ENCODE data around the gene PRRC2B. TPM values are rescaled to one million over a fixed set of nuclear protein-coding genes. Genes with fewer than 3 reads are reported as not detected.
A peak's percentile ranks its signal among the peaks of the same experiment; 100 is the strongest.

The PRRC2B gene
- total RNA-seq, 2 experiments from 2014 or later = 281 to 303 TPM

DNA sequence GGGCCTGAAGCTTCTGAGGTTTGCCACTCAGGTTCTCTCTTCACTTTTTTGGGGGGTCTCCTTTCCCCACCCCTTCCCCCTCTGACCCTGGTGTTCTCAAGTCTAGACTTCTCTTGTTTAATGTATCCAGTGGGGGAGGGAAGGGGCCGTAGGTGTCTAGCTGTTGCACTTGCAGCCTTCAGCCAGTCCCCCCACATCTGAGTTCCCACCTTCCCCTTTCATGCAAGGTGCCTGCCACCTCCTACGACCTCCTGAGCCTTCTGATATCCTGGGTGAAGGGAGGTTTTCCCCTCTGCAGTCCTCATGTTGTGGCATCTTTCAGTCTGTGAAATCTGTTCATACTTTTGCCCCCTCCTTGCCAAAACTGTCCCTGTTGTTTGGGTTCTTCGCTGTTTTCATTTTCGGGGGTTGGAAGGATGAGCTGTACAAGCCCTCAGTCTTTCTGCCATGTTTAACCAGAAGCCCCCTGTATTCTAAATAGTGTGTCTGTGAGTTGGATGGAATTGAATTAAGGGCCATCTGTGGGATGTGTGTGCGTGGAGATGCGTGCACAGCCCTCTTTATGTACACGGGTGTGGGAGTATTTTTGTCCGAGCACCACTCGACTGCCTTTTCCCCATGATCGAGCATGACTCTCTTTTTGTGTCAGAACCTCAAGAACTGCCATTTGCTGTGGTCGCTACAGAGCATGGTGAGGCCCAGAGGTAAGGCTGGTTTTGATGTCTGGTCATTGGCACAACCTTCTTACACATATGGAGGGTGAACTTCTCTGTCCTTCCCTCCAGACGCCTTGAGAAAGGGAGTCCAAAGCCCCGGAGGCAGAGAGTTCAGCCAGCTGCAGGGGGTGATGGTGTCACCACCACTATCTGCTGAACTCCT lies 23.6 kb downstream of the PRRC2B start:
- Mint-ChIP-seq H3K27me3 (no peaks in the 10 kb centered on the region), H3K4me1 (peaks cover 95% of the 10 kb centered on the region), H3K9me3 (no peaks in the 10 kb centered on the region), H3K36me3 (ENCODE audit: low read depth) (peaks cover 58% of the 10 kb centered on the region), H3K27ac (peak overlapping the region; percentile 85), H3K4me3 (peak overlapping the region; percentile 59)
- ChIA-PET CTCF (interaction anchor here (0.8 to 2.1 kb wide), 3 partner anchors 11 to 21 kb away, joined by 3 to 8 read pairs (median 3); no protein-coding TSS in a partner anchor), POLR2A (no interaction called here)
- no peak for DNase-seq

DNA sequence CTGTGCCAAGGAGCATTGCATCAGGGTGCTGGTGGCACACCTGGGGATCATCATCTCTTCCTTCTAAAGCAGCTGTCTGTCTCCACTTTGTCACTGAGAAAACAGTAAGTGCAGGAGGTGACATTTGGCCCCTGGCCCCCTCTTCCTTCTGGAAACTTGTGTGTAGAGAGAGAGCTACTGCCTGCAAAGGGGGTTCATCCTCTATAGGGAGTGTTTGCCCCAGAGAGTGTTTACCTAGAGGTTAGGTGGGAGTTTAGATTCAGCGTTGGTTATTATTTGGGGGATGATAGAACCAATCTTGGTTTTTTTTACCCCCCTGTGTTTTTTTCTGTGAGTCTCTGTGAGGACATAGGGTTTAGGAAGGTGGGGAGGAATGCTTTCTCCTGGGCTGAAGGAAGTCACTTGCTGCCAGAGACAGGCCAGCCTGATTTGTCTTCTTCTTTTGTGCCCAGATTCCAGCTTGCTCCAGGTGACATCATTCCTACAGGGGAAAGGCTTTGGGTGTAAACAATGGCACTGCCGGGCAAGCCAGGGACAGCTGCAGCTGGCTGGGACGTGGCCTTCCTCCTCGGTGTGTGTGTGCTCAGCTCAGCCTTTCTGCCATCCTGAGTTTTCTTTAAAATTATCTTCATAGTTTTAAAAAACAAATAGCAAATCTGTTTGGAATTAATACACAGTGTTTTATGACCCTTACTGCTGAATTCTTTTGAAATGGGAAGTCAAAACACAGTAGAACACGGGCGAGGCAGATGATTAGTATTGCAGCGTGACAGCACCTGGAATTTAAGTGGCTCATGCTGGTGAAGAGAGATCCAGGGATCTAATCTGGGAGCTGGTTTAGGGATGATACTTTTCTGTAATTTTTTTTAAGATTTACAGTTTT lies 24.5 kb downstream of the PRRC2B start:
- H3K27ac Mint-ChIP-seq = peak overlapping the region; percentile 85
- no peaks in the 10 kb centered on the region for H3K9me3 Mint-ChIP-seq
- H3K36me3 Mint-ChIP-seq (ENCODE audit: low read depth) = peaks cover 61% of the 10 kb centered on the region
- H3K4me3 Mint-ChIP-seq = peak overlapping the region; percentile 59
- CTCF ChIA-PET = interaction anchor here (0.8 to 2.1 kb wide), 4 partner anchors 10 to 20 kb away, joined by 3 to 8 read pairs (median 3); no protein-coding TSS in a partner anchor
- POLR2A ChIA-PET = no interaction called here
- peaks cover 98% of the 10 kb centered on the region for H3K4me1 Mint-ChIP-seq
- DNase-seq = no peak
- H3K27me3 Mint-ChIP-seq = no peaks in the 10 kb centered on the region

- H3K36me3 Mint-ChIP-seq (ENCODE audit: low read depth) = peaks cover 56% of the 10 kb centered on the region
- H3K4me3 Mint-ChIP-seq = peak overlapping the region; percentile 45
- ChIA-PET POLR2A (no interaction called here), CTCF (interaction anchor here (1.3 to 2.1 kb wide), 2 partner anchors 10 to 14 kb away, joined by 3 to 8 read pairs; no protein-coding TSS in a partner anchor)
- no peaks in the 10 kb centered on the region for H3K27me3 Mint-ChIP-seq
- no peaks in the 10 kb centered on the region for H3K9me3 Mint-ChIP-seq
- no peak for DNase-seq
- H3K27ac Mint-ChIP-seq = peak overlapping the region; percentile 85
- H3K4me1 Mint-ChIP-seq = peaks cover 94% of the 10 kb centered on the region
These were observed 25.2 kb downstream of the PRRC2B start for GRCh38 chr9:131419026-131419614.

- POLR2A ChIA-PET = no interaction called here
- DNase-seq = no peak
- CTCF ChIA-PET = no interaction called here
- peak overlapping the region; percentile 45 for H3K4me3 Mint-ChIP-seq
- peaks cover 91% of the 10 kb centered on the region for H3K4me1 Mint-ChIP-seq
- peaks cover 54% of the 10 kb centered on the region for H3K36me3 Mint-ChIP-seq (ENCODE audit: low read depth)
- H3K27me3 Mint-ChIP-seq = no peaks in the 10 kb centered on the region
- no peaks in the 10 kb centered on the region for H3K9me3 Mint-ChIP-seq
- H3K27ac Mint-ChIP-seq = peak overlapping the region; percentile 85
These were observed 25.8 kb downstream of the PRRC2B start for GRCh38 chr9:131419716-131420115.

DNA sequence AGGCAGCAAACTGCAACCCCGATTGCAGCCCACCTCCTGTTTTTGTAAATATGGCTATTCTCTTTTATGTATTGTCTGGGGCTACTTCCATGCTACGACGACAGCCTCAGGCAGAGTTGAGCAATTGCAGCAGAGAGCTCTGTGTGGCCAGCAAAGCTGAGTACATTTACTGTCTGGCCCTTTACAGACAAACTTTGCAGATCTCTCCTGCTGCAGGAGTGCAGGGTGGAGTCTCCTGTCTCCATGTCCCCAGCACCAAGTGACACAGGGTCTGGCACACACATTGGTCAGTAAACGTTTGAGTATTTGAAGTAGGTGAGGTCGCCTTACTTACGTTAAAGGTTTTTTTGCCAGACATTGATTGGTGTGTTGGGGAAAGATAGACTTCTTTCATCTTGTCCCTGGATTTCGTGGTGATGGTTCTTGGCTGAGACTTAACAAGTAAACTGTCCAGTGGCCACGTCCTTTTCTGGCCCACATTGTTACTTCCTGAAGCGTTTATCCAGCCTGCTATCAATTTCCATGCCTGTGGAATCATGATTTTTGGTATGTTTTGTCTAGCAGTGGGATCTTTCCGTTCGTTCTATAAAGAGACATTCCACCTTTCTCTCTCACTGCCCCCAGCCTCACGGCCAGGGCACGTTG lies 27.2 kb downstream of the PRRC2B start:
- no peaks in the 10 kb centered on the region for H3K27me3 Mint-ChIP-seq
- DNase-seq = no peak
- CTCF ChIA-PET = no interaction called here
- POLR2A ChIA-PET = no interaction called here
- no peak overlapping the region for H3K27ac Mint-ChIP-seq
- no peak overlapping the region for H3K4me3 Mint-ChIP-seq
- H3K4me1 Mint-ChIP-seq = peaks cover 80% of the 10 kb centered on the region
- peaks cover 48% of the 10 kb centered on the region for H3K36me3 Mint-ChIP-seq (ENCODE audit: low read depth)
- no peaks in the 10 kb centered on the region for H3K9me3 Mint-ChIP-seq

DNA sequence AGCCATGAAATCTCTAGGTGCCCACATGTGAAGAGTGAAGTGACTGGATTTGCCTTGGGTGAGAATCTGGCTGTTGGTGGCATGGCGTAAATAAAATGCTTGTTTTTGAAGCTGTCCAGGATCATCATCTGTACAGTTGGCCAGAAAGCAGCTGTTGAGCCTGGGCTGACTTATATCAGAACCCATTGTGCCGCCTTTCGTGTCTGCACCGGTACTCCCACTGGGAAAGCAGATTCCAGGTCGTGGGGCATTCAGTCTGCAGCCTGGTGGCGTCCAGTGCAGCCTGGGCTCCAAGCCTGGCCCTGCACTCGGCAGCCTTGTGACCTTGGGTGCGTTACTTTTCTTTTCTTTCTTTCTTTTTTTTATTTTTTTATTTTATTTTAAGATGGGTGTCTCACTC lies 27.8 kb downstream of the PRRC2B start:
- Mint-ChIP-seq H3K27me3 (no peaks in the 10 kb centered on the region), H3K4me3 (no peak overlapping the region), H3K4me1 (peaks cover 79% of the 10 kb centered on the region), H3K27ac (no peak overlapping the region), H3K36me3 (ENCODE audit: low read depth) (peaks cover 53% of the 10 kb centered on the region), H3K9me3 (no peaks in the 10 kb centered on the region)
- ChIA-PET POLR2A (no interaction called here), CTCF (no interaction called here)
- no peak for DNase-seq

GRCh38 chr9:131422241-131422792 lies 28.4 kb downstream of the PRRC2B start:
- Mint-ChIP-seq H3K36me3 (ENCODE audit: low read depth) (peaks cover 58% of the 10 kb centered on the region), H3K27ac (peak overlapping the region; percentile 63), H3K4me1 (peaks cover 79% of the 10 kb centered on the region), H3K27me3 (no peaks in the 10 kb centered on the region), H3K4me3 (no peak overlapping the region), H3K9me3 (no peaks in the 10 kb centered on the region)
- CTCF ChIA-PET = no interaction called here
- POLR2A ChIA-PET = no interaction called here
- no peak for DNase-seq

DNA sequence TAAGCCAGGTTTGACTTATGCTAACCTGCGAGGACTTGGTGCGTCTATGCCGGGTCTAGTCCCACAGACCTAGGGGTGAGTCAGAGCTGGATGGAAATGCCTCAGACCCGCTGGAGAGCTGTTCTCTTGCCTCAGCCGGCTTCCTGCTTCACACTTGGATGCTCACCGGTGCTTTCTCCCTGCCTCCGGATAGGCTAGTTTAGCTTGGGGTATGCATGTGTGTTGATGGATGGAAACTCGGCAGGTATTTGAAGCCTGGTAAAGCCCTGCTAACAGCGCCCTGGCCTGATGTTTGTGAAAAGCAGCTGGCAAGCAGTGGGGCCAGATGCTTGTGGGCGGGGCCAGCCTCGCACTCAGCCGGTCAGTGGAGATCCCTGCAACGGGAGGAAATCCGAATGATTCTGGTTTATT lies 29.3 kb downstream of the PRRC2B start:
- Mint-ChIP-seq H3K9me3 (no peaks in the 10 kb centered on the region), H3K4me3 (no peak overlapping the region), H3K36me3 (ENCODE audit: low read depth) (peaks cover 50% of the 10 kb centered on the region), H3K27ac (peak overlapping the region; percentile 41), H3K27me3 (no peaks in the 10 kb centered on the region), H3K4me1 (peaks cover 75% of the 10 kb centered on the region)
- CTCF ChIA-PET = no interaction called here
- DNase-seq = no peak
- POLR2A ChIA-PET = no interaction called here

DNA sequence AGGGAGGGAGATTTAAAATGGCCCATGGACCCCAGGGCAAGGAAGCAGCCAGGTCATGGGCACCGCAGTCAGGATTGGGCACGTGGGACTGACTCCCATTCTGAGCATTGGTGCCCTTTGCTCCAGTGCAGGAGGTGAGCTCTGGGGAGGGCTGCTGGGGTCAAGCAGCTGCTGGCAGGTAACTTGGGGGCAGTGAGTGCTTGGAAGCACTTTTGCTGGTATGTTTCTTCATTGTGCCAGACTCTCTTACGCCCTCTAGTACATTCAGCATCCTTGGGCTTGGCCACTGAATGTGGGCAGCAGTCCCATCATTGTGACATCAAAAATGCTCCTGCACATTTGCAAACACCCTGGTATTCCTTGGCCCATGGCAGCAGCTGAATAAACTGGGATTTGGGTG lies 32.7 kb downstream of the PRRC2B start:
- peaks cover 44% of the 10 kb centered on the region for H3K36me3 Mint-ChIP-seq (ENCODE audit: low read depth)
- no peaks in the 10 kb centered on the region for H3K27me3 Mint-ChIP-seq
- POLR2A ChIA-PET = no interaction called here
- H3K4me1 Mint-ChIP-seq = peaks cover 62% of the 10 kb centered on the region
- H3K4me3 Mint-ChIP-seq = no peak overlapping the region
- H3K9me3 Mint-ChIP-seq = no peaks in the 10 kb centered on the region
- CTCF ChIA-PET = interaction anchor here (0.5 to 1.2 kb wide), 3 partner anchors 12 to 217 kb away, joined by 3 to 4 read pairs (median 3); no protein-coding TSS in a partner anchor
- no peak overlapping the region for H3K27ac Mint-ChIP-seq
- no peak for DNase-seq

GRCh38 chr9:131429121-131430012 lies 35.5 kb downstream of the PRRC2B start:
- H3K27ac Mint-ChIP-seq = peak overlapping the region; percentile 34
- ChIA-PET CTCF (interaction anchor here (0.7 to 1.5 kb wide), 4 partner anchors 11 to 27 kb away, joined by 3 read pairs; no protein-coding TSS in a partner anchor), POLR2A (no interaction called here)
- no peak overlapping the region for H3K4me3 Mint-ChIP-seq
- H3K9me3 Mint-ChIP-seq = no peaks in the 10 kb centered on the region
- peaks cover 45% of the 10 kb centered on the region for H3K36me3 Mint-ChIP-seq (ENCODE audit: low read depth)
- peaks cover 48% of the 10 kb centered on the region for H3K4me1 Mint-ChIP-seq
- no peak for DNase-seq
- H3K27me3 Mint-ChIP-seq = no peaks in the 10 kb centered on the region

DNA sequence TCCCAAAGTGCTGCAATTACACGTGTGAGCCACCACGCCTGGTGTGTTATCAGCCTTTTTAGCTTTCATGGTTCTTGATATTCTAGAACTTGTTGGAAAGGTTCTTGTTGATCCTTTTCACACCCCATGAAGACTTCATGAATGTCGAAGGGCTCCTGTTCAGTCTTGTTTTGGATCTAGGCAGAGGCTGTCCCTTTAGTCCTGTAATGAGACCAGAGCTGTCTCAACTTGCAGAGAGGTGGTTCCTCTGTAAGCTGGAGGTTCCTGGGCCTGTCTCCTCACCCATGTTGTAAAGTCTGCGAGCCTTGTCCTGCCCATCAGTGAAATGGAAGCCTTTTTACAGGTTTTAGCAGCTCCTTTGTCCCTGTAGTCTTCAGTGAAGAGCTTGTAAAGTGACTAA lies 38.2 kb downstream of the PRRC2B start:
- Mint-ChIP-seq H3K9me3 (no peaks in the 10 kb centered on the region), H3K4me1 (peaks cover 34% of the 10 kb centered on the region), H3K36me3 (ENCODE audit: low read depth) (peaks cover 48% of the 10 kb centered on the region), H3K27ac (no peak overlapping the region), H3K4me3 (no peak overlapping the region), H3K27me3 (no peaks in the 10 kb centered on the region)
- ChIA-PET POLR2A (no interaction called here), CTCF (interaction anchor here (0.9 to 1.9 kb wide), 3 partner anchors 12 to 96 kb away, joined by 3 to 6 read pairs (median 5); no protein-coding TSS in a partner anchor)
- no peak for DNase-seq
